RPMI8226 (cell line): ENCODE data around the gene MCTS1.
"Not testable (repeated sequence)": the region's sequence is repeated elsewhere in the genome, so short reads cannot be mapped to it uniquely, and the experiment has no call there.

ENCODE experiments used
- DNase-seq: peaks from one replicate; pipeline ENCODE4 v3.0.0-alpha.2; 2015

Gene MCTS1, protein sequence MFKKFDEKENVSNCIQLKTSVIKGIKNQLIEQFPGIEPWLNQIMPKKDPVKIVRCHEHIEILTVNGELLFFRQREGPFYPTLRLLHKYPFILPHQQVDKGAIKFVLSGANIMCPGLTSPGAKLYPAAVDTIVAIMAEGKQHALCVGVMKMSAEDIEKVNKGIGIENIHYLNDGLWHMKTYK

DNA sequence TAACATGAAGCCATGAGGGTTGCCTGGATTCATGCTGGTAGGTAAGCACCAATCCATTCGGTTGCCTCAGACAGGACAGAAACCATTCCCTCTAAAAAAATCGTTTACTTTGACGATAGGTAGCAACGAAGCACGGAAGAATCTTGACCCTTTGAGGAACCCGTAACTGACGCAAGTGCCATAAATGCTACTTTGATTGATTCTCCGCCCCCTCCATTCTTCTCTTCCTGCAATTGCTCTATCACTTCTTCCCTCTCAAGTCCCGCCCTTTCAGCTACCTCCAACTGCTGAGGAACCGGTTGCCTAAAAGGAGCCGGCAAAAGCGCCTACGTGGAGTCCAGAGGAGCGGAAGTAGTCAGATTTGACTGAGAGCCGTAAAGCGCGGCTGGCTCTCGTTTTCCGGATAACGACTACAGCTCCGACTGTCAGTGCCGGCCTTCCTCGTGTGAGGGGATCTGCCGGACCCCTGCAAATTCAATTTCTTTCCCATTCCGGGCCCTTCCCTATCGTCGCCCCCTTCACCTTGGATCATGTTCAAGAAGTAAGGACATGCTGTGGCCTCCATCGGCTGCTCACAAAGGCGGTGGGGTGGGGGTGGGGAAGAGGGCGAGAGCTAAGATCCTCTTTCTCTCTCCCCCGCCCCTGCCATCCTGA lies at the start of gene MCTS1:
Gene MCTS1 (plus strand): TSS at position 395 of the 654 bp plus-strand sequence. CDS start 136 bp downstream, at position 531.
- DNase-seq = peak; percentile 93

GRCh38 chrX:120556251-120556650 lies 47.6 kb upstream of the MCTS1 start:
- DNase-seq = no peak

DNA sequence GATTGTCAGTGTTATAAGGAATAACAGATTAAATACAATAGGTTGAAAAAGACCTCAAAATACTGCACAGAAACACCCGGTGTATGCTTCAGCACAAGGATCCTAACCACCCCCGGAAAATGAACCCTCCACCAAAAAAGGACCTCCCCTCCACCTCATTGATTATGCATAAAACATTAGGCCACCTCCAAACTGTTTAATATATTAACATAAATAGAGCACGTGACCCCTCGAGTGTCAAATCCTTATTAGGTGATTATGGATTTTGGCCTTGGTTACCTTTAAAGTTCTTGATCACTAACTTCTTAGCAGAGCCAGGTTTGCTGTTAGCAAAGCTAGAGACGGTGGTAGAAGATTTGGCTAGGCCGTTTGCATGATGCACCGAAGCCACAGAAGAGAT lies 44.1 kb upstream of the MCTS1 start:
- peak; percentile 15 for DNase-seq

GRCh38 chrX:120560405-120560841 lies 43.5 kb upstream of the MCTS1 start:
- peak; percentile 59 for DNase-seq

DNA sequence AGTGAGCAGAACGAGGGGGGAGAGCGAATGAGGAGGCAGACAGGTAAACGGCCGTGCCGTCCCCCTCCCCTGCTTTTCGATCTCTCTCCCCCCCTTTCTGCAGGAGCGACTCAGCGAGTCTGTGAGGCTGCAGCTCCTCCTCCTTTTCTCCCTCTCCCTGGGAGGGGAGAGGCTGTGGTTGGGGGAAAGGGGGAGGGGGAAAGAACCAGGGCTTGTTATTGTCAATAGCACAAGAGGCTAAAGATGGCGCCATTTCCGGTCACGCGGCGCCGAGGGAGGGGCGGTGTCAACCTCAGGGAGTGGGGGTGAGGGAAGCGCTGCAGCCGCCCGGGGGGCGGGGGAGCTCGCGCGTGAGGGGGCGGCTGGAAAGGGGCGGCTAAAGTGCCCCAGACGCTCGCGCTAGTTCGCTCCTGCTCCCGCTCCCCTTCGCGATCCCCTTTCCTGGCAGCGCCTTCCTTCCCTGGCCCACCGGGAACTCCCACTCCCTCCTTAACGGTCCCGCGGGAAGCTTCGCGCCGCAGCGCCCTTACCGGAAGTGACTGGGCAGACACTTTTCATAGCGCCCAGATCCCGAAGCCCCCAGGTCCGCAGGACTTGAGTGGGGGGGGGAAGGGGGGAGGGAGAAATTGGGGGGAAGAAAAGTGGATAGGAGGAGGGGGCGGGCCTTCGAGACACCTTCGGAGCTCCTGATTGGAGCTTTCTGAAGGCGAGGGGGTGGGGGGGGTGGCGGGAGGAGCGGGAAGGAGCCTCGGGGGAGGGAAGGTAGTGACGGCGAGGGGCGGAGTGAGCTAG lies 42.9 kb upstream of the MCTS1 start, which contains the start of gene CUL4B:
Gene CUL4B (minus strand): TSS at position 121 of the 792 bp plus-strand sequence. CDS start 324 bp downstream, outside the sequence.
- DNase-seq = peak; percentile 95

DNA sequence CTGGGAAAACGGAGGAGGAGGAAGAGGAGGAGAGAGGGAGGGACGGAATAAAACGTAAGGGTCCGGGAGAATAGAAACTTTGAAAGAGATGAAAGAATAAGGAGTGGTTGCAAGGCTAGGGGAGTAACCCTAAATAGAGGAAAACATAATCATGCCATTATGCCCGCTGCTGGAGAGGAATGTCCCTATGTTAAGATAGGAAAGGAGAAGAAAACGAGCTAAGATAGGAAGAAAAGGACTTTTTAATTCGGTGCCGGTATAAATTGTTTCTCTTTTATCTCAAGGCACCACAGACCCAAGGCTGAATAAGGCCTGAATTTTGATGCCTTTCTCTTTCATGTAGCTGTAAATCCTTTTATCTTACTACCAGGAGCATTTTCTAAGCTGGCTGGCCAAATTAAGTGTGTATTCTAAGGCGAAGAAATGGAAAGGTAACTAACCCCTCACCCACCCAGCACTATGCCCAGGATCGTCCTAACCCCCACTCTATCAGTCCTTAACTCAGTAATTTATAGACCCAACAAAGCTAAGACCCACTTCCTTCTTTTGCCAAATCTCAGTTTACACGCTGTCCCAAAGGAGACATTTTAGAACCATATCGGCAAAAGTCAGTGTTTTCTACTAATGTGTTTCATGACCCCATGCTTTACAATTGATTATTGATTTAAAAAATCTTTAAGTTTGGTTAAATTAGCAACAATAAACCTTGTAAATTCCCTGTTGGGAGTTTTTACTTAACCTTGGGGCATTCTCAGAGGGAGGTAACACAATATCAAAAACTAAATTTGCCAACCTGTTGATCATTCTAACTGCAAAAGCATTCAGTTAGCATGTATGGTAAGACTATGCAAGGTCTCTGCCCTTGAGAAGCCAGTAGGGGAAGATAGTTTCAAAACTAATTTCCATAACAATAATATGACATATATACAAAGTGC lies 42.0 kb upstream of the MCTS1 start:
- no peak for DNase-seq

DNA sequence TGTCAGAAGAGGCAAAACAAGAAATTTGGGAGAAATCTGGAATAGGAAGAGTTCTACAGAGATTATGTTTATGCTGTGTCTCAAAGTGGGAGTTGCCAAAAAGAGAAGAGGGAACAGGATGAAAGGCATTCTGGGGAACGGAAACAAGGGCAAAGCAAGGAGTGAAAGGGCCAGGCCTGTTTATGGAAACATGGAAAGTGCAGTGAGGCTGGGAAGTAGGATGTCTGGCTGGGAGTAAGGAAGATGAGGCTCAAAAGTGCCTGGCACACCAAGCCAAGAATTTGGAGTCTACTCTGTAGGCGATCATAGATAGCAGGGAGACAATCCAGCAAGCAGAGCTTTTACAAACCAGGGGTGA lies 41.4 kb upstream of the MCTS1 start:
- no peak for DNase-seq

DNA sequence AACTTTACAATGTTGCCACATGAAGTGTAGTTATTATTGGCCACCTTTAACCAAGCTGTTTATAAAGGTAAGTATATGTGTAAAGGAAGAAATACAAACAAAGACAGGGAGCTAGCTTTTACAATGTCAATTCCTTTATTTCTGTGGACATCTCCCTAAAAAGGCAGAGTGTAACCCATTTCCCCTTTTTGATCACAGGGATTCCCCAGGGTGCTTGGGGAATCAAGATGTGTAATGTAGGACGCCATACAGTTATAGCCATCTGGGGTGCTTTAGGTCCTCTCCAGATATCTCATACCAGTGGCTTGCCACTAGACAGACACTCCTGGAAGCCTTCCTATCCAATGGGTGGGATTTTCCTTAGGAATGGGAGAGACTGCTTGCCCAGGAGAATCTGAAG lies 39.0 kb upstream of the MCTS1 start:
- DNase-seq = no peak

DNA sequence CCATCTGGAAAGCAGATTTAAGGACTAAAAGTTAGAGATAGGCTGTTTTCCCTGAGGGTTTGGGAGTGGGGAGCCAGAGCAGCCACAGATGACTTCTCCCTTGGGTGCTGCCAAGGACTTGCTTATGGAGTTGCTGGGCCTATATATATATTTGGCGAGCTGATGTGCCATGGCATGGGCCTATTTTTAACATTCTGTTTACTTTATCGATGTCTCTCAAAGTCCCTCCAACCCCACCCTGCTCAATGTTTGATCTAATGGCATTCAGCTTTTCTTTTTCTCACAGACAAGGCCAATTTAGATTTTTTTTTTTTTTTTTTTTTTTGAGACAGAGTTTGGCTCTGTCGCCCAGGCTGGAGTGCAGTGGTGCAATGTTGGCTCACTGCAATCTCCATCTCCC lies 37.1 kb upstream of the MCTS1 start:
- DNase-seq = no peak

- DNase-seq = no peak
These were observed 35.9 kb upstream of the MCTS1 start for GRCh38 chrX:120568035-120568434.

- DNase-seq = no peak
These were observed 35.3 kb upstream of the MCTS1 start for GRCh38 chrX:120568609-120569008.

- DNase-seq = no peak
These were observed 33.8 kb upstream of the MCTS1 start for GRCh38 chrX:120570011-120570600.

- DNase-seq = not testable (repeated sequence)
These were observed 30.1 kb upstream of the MCTS1 start for GRCh38 chrX:120573806-120574205.

DNA sequence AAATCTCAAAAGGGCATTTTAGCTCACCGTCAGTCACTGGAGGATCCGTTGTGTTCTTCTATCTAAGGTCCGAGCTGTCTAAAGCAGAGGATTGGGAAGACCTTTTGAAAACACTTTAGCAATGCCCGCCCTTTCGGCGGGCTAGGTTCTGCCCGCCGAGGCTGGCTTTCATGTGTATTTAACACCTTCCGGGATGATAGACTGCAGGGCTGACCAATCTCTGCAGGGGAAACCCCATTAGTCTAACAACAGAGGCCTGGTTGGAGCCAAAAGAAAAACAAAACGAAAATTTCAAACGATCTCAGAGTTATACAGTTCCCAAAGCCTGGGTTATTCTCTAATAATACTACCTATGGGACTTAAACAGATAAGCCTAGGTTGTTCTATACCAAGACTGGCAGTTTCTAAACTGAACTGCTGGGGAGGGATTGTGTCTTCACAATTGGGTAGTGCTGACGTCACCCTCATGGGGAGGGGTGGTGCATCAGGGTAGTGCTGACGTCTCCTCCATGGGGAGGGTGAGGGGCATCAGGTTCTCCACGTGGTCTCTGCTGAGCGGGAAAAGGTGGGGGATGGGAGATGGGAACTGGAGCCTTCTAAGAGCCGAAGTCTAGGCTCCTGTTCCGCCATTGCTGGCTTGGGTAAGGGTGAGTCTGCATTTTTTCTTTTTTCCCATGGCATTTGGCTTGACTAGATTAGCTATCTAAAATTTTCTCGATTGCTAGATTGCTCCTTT lies 28.4 kb upstream of the MCTS1 start:
- peak; percentile 10 for DNase-seq

- no peak for DNase-seq
These were observed 18.2 kb upstream of the MCTS1 start for GRCh38 chrX:120585702-120586101.

DNA sequence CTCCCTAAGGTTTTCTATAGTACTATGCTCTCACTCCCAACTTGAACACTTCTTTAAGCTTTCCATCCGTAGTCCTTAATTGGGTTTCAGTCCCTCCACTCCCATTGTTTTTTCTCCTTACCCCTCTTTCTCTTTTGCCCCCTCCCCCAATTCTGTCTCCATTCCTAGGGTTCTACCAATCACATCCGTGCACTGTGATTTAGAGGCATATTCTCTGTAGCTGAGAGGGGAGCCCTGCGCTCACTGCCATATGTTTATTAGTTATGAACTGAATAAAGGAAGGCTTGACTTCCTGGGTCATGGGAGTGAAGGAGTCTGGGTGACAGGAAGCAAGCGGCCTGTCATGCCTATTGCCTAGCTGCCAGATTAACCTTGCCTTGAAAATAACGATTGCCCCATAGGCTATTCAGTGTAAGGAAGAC lies 471 bp downstream of the MCTS1 start:
- DNase-seq = peak; percentile 39

- DNase-seq = no peak
These were observed 8.2 kb downstream of the MCTS1 start for GRCh38 chrX:120612086-120612485.

- DNase-seq = no peak
These were observed 10.9 kb downstream of the MCTS1 start for GRCh38 chrX:120614816-120615215.

- DNase-seq = no peak
These were observed 14.2 kb downstream of the MCTS1 start for GRCh38 chrX:120617996-120618630.

GRCh38 chrX:120625371-120625770 lies 21.5 kb downstream of the MCTS1 start:
- no peak for DNase-seq
